Ishikawa (cell line): ENCODE measurements around the gene DAP.

Experiments used
- CEBPB ChIP-seq: IDR thresholded peaks from 2 replicates; pipeline ENCODE4 v1.6.1; 2012
- CREB1 ChIP-seq: IDR thresholded peaks from 2 replicates; pipeline ENCODE4 v1.6.1; 2012; ENCODE audit warnings: low read depth

DNA sequence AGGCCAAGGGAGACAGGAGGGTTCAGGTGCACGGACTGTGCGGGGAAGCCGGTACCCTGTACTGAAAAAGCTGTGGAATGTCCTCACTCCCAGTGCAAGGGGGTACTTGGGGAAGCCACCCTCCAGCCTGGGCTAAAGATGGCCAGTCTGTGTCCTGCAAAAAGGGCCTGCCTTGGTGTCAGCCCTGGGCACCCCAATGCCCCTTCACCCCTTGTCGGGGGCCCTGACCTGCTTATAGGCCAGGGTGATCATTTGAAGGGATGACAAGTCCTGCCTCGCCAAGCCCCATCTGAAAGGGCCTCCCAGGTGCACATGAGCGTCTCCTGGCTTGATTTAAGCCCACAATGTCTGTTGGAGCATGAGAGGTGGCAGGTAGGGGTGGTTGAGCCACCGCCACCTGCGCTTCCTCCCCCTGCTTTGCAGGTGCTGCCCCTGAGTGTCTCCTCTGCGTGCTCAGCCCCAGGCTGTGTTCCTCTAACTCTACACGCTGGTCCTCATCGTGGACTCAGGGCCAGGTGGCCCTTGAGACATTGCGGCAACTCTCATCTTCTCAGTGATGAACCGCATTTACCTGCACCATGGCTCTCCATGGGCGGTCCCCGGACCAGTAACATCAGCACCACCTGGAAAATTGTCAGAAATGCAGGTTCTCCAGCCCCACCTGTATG lies 100.2 kb downstream of the DAP start:
- TF ChIP-seq CEBPB = no peak
- no peak for TF ChIP-seq CREB1
